T-helper 1 cell treated with Interleukin-12 subunit alpha and Interleukin-12 subunit beta and Interleukin-4 antibody, amounts not matched to agents 30 ng/mL and 1 ng/mL, for 36 hours (primary cell): ENCODE results near the gene PLEKHA6. TPM values are rescaled to one million over a fixed set of nuclear protein-coding genes. Genes with fewer than 3 reads are reported as not detected.
"Not testable (repeated sequence)": the region's sequence is repeated elsewhere in the genome, so short reads cannot be mapped to it uniquely, and the experiment has no call there.

Experiments used
- intact Hi-C: fragments of 100-400 bp; cut with micrococcal nuclease; formaldehyde crosslinking; loops from one replicate; pipeline ENCODE4 v1.15.1; 2024
- total RNA-seq: library from RNA; stranded (reverse); gene quantifications from 2 replicates; pipeline ENCODE4 v1.2.3, GENCODE V29; 2022

PLEKHA6 gene
- total RNA-seq, 1 donor from 2014 or later: 0.32 TPM

- intact Hi-C loops: no loop called here
Measured at GRCh38 chr1:204242920-204243319, 116.8 kb downstream of the PLEKHA6 start.

- intact Hi-C loops: no loop called here
Measured at GRCh38 chr1:204241914-204242313, 117.8 kb downstream of the PLEKHA6 start.

GRCh38 chr1:204241050-204241449, 118.7 kb downstream of the PLEKHA6 start:
- intact Hi-C loops: no loop called here

GRCh38 chr1:204240233-204240632, 119.5 kb downstream of the PLEKHA6 start:
- intact Hi-C loops: no loop called here

GRCh38 chr1:204239401-204239800, 120.3 kb downstream of the PLEKHA6 start:
- intact Hi-C loops: not testable (repeated sequence)

- intact Hi-C loops: not testable (repeated sequence)
Measured at GRCh38 chr1:204238520-204238919, 121.2 kb downstream of the PLEKHA6 start.

GRCh38 chr1:204237515-204237914, 122.2 kb downstream of the PLEKHA6 start:
- intact Hi-C loops: not testable (repeated sequence)

- intact Hi-C loops: no loop called here
Measured at GRCh38 chr1:204232526-204232925, 127.2 kb downstream of the PLEKHA6 start.

GRCh38 chr1:204230211-204230610, 129.5 kb downstream of the PLEKHA6 start:
- intact Hi-C loops: no loop called here

GRCh38 chr1:204228896-204229295, 130.8 kb downstream of the PLEKHA6 start:
- intact Hi-C loops: no loop called here

GRCh38 chr1:204227996-204228785, 131.5 kb downstream of the PLEKHA6 start:
- intact Hi-C loops: no loop called here

- intact Hi-C loops: no loop called here
Measured at GRCh38 chr1:204227351-204227750, 132.4 kb downstream of the PLEKHA6 start.

GRCh38 chr1:204225841-204226735, 133.6 kb downstream of the PLEKHA6 start:
- intact Hi-C loops: no loop called here

- intact Hi-C loops: no loop called here
Measured at GRCh38 chr1:204224655-204225054, 135.1 kb downstream of the PLEKHA6 start.

- intact Hi-C loops: no loop called here
Measured at GRCh38 chr1:204223129-204223860, 136.4 kb downstream of the PLEKHA6 start.

- intact Hi-C loops: no loop called here
Measured at GRCh38 chr1:204222764-204223055, 137.0 kb downstream of the PLEKHA6 start.

GRCh38 chr1:204222006-204222763, 137.5 kb downstream of the PLEKHA6 start:
- intact Hi-C loops: no loop called here

- intact Hi-C loops: no loop called here
Measured at GRCh38 chr1:204221271-204221670, 138.5 kb downstream of the PLEKHA6 start.

GRCh38 chr1:204219971-204220616, 139.6 kb downstream of the PLEKHA6 start:
- intact Hi-C loops: no loop called here

GRCh38 chr1:204218552-204218951, 141.2 kb downstream of the PLEKHA6 start:
- intact Hi-C loops: no loop called here

GRCh38 chr1:204217648-204218000, 142.1 kb downstream of the PLEKHA6 start:
- intact Hi-C loops: no loop called here
